ENCODE results near the gene UBAP2L.

- no peak for TF ChIP-seq CTCF (conservative IDR thresholded peaks at IDR 0.05)
- TF ChIP-seq ZFX (IDR thresholded peaks at IDR 0.05), result no peak
Observed at GRCh38 chr1:154223621-154224020, 2.9 kb downstream of the UBAP2L start.
